Hippocampal formation (tissue), 2 donors: Measurements from ENCODE around the gene BORCS6.
"Not testable (repeated sequence)": the region's sequence is repeated elsewhere in the genome, so short reads cannot be mapped to it uniquely, and the experiment has no call there.

Experiments used
- DNase-seq, 2 donors: peaks; one replicate each; lab custom pipeline; 2025; lab: John Stamatoyannopoulos, UW

BORCS6 gene

GRCh38 chr17:8173056-8173870, 16.7 kb downstream of the BORCS6 start:
- DNase-seq, result peak; percentile 75 to 94

- DNase-seq, result not testable (repeated sequence)
These were observed 19.8 kb downstream of the BORCS6 start for GRCh38 chr17:8170186-8170585.

- DNase-seq, result no peak
These were observed 22.5 kb downstream of the BORCS6 start for GRCh38 chr17:8167526-8167925.

- DNase-seq, result no peak
These were observed 23.2 kb downstream of the BORCS6 start for GRCh38 chr17:8166731-8167130.

GRCh38 chr17:8164815-8165131, 25.2 kb downstream of the BORCS6 start:
- no peak for DNase-seq

GRCh38 chr17:8163978-8164814, 25.8 kb downstream of the BORCS6 start:
- DNase-seq, result peak in 1 of 2 donors; percentile 37

GRCh38 chr17:8162997-8163977, 26.7 kb downstream of the BORCS6 start:
- DNase-seq, result no peak

GRCh38 chr17:8162233-8162996, 27.6 kb downstream of the BORCS6 start, which contains the start of gene VAMP2:
Gene VAMP2, minus strand, starts transcription at chr17:8162948. Its CDS starts 69 bp downstream, at chr17:8162879.
- peak in 1 of 2 donors; percentile 72 for DNase-seq

GRCh38 chr17:8161289-8162232, 28.4 kb downstream of the BORCS6 start:
- DNase-seq, result no peak

- DNase-seq, result no peak
These were observed 29.2 kb downstream of the BORCS6 start for GRCh38 chr17:8160741-8161221.

- no peak for DNase-seq
These were observed 29.8 kb downstream of the BORCS6 start for GRCh38 chr17:8160224-8160577.

GRCh38 chr17:8159459-8160223, 30.3 kb downstream of the BORCS6 start:
- DNase-seq, result no peak

GRCh38 chr17:8159032-8159400, 31.0 kb downstream of the BORCS6 start:
- DNase-seq, result no peak

GRCh38 chr17:8158267-8159031, 31.5 kb downstream of the BORCS6 start:
- peak; percentile 86 for DNase-seq

- DNase-seq, result peak; percentile 99 to 100
These were observed 33.6 kb downstream of the BORCS6 start for GRCh38 chr17:8156246-8156992.

- no peak for DNase-seq
These were observed 34.1 kb downstream of the BORCS6 start for GRCh38 chr17:8155996-8156245.

GRCh38 chr17:8155231-8155995, 34.6 kb downstream of the BORCS6 start:
- DNase-seq, result no peak
